HG03280 (cell line): ENCODE results near the gene SALL1.

Experiments
- ATAC-seq: cut with Tn5 transposase; IDR thresholded peaks from one replicate; pipeline ENCODE4 v1.9.1; 2021; ENCODE audit warnings: mild to moderate bottlenecking, moderate library complexity; ENCODE audit not compliant: unreplicated experiment

Gene SALL1

GRCh38 chr16:51114382-51114781 is 36.7 kb downstream of the SALL1 start:
- no peak for ATAC-seq

- no peak for ATAC-seq
Observed at GRCh38 chr16:51113236-51114125, 37.6 kb downstream of the SALL1 start.

GRCh38 chr16:51112323-51112722 is 38.7 kb downstream of the SALL1 start:
- ATAC-seq = no peak

- ATAC-seq = no peak
Observed at GRCh38 chr16:51111759-51112158, 39.3 kb downstream of the SALL1 start.

- ATAC-seq = no peak
Observed at GRCh38 chr16:51110700-51111157, 40.3 kb downstream of the SALL1 start.

GRCh38 chr16:51109173-51109572 is 41.9 kb downstream of the SALL1 start:
- no peak for ATAC-seq

GRCh38 chr16:51107742-51108141 is 43.3 kb downstream of the SALL1 start:
- ATAC-seq = no peak

- no peak for ATAC-seq
Observed at GRCh38 chr16:51106535-51106934, 44.5 kb downstream of the SALL1 start.

- ATAC-seq = no peak
Observed at GRCh38 chr16:51103590-51103989, 47.5 kb downstream of the SALL1 start.

GRCh38 chr16:51097729-51098128 is 53.3 kb downstream of the SALL1 start:
- no peak for ATAC-seq

GRCh38 chr16:51095890-51096626 is 55.0 kb downstream of the SALL1 start:
- no peak for ATAC-seq

GRCh38 chr16:51095084-51095881 is 55.8 kb downstream of the SALL1 start:
- ATAC-seq = no peak

GRCh38 chr16:51093726-51094280 is 57.3 kb downstream of the SALL1 start:
- no peak for ATAC-seq
